Measurements from ENCODE around the gene NR2E1.

The NR2E1 gene

DNA sequence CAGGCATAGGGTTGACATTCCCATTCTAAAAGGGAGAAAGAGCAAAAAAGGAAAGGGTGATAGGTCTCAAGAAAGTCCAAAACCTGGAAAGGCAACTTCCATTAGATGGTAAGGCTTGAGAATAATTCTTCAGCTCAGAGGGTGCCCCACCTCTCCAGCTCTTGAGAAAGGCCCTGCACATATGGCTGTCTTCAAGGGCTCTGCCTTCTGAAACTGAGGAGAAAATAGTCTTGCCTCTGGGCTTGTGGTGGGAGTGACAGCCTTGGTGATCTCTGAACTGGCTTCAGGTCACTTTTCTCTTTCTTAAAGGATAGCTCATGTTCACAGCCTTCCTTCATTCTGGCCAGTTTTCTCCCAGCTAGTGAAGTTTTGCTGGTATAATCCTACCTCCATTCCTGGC, 35.6 kb upstream of the NR2E1 start:
- no peaks in the 10 kb centered on the region for H3K27me3 ChIP-seq (ENCODE audit: low read depth)
- H3K9me3 ChIP-seq: no peaks in the 10 kb centered on the region

DNA sequence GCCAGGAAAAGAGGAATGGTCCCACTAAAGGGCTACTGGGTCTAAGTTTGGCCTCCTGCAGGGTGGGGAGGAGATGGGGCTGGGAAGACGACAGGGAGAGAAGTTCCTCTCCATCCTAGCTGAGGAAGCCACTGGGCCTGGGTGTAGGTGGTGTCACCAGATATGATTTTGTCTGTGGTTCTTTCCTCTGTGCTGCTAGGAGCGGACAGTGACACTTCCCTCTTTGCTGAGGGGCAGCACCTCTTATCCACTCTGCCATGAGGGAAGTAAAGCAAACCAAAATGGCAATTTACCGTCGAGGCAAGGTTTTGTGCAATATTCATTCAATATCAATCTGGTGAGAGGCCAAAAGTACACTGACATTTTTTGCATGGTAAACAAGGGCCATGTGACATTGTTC, 33.0 kb upstream of the NR2E1 start:
- Histone ChIP-seq H3K36me3 (replicated peaks) (no peaks in the 10 kb centered on the region), H3K4me3 (no peak overlapping the region), H3K27me3 (ENCODE audit: low read depth) (no peaks in the 10 kb centered on the region), H3K9me3 (no peaks in the 10 kb centered on the region), H3K4me1 (peaks cover 10% of the 10 kb centered on the region)
- in situ Hi-C loops (cut with MboI; ENCODE audit: low sequenced_read_pairs): no loop called here
- DNase-seq (ENCODE audit: low spot score in 2 of 2): no peak

More for the DNA sequence above, 35.6 kb upstream of the NR2E1 start:
- in situ Hi-C loops (cut with MboI; ENCODE audit: low sequenced_read_pairs): no loop called here
- H3K36me3 ChIP-seq (replicated peaks): no peaks in the 10 kb centered on the region
- H3K4me1 ChIP-seq: peaks cover 10% of the 10 kb centered on the region
- no peak for DNase-seq (ENCODE audit: low spot score in 2 of 2)
- no peak overlapping the region for H3K4me3 ChIP-seq

DNA sequence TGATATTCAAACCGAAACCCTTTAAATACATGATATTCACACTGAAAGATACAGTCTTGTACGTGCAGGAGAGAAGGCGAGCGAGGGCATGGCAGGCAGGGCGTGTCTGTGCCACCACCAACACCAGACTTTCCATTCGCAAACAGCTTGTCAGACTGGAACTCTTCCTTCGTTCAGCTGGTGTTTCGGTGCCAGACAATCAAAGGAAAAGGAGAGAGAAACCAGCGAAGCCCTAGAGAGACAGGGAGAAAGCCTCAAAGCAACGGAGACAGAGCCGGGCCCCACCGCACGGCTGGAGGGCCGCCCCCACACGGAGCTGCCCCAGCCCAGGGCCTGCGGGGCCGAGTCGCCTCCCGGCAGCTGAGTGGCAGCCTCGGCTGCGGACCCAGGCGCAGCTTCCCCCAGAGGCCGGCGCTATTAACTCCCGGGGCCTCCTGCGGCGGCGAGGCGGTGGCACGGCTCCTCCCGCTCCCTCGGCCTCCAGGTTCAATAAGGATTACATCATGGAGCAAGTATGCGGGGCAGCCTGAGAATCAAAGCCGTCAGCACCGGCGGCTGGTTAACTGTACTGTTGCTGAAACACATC, 32.1 kb upstream of the NR2E1 start:
- H3K9me3 ChIP-seq: no peaks in the 10 kb centered on the region
- peaks cover 10% of the 10 kb centered on the region for H3K4me1 ChIP-seq
- no peaks in the 10 kb centered on the region for H3K36me3 ChIP-seq (replicated peaks)
- DNase-seq (ENCODE audit: low spot score in 2 of 2): peak in 1 of 2 experiments; percentile 68
- H3K4me3 ChIP-seq: no peak overlapping the region
- H3K27me3 ChIP-seq (ENCODE audit: low read depth): no peaks in the 10 kb centered on the region
- in situ Hi-C loops (cut with MboI; ENCODE audit: low sequenced_read_pairs): no loop called here

DNA sequence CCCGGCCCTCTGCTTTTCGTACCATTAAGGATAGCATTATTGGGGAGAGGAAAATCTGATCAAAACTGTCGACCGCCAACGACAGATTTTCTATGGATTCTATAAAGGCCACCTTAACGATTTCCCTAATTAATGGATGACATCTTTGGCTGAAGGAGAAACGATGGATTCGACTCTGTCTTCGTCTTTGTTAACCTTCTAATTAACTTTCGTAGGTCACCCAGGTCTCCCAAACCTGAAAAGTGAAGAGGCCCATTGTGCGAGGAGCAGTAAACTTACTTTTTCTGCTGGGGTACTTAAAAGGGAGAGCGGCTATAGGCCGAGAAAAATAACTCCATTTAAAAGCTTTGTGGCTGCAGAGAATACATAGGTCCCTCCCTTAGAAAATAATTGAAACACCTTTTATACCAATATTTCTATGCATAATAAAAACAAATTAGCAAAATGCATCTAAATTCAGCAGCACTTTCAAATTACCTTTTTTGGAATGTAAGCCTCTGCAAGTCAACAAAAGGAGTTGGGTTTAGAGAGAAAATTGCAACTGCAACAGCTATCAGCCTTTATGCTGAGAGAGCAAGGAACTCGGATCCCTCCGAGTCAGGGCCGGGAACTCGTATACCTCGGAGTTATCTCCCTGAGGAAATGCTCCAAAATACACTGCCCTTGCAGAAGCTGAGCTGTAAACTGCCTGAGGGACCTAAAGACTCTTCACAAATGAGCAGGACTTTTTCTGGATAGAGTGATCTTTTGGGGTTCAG, 31.4 kb upstream of the NR2E1 start:
- in situ Hi-C loops (cut with MboI; ENCODE audit: low sequenced_read_pairs): no loop called here
- no peak overlapping the region for H3K4me3 ChIP-seq
- peaks cover 10% of the 10 kb centered on the region for H3K4me1 ChIP-seq
- no peaks in the 10 kb centered on the region for H3K36me3 ChIP-seq (replicated peaks)
- H3K27me3 ChIP-seq (ENCODE audit: low read depth): no peaks in the 10 kb centered on the region
- no peaks in the 10 kb centered on the region for H3K9me3 ChIP-seq
- DNase-seq (ENCODE audit: low spot score in 2 of 2): peak in 1 of 2 experiments; percentile 35

DNA sequence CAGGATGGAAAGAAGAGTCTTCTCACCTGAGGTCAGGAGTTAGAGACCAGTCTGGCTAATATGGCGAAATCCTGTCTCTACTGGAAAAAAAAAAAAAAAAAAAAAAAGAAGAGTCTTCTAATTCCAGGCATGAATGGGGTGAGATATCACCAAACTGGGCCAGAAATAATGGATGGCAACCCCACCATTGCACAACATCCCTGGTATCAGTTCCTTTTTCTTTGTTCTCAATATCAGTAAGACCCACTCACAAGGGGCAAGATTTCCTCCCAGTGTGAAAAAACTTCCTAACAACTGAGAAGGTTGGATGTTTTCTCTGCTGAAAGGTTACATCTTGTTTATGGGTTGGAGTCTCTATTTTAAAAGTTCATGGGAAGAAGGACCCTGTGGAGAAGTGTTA, 23.6 kb upstream of the NR2E1 start:
- Histone ChIP-seq H3K36me3 (replicated peaks) (no peaks in the 10 kb centered on the region), H3K9me3 (no peaks in the 10 kb centered on the region), H3K4me1 (no peaks in the 10 kb centered on the region), H3K4me3 (no peak overlapping the region), H3K27me3 (ENCODE audit: low read depth) (no peaks in the 10 kb centered on the region)
- DNase-seq (ENCODE audit: low spot score in 2 of 2): no peak
- in situ Hi-C loops (cut with MboI; ENCODE audit: low sequenced_read_pairs): no loop called here

DNA sequence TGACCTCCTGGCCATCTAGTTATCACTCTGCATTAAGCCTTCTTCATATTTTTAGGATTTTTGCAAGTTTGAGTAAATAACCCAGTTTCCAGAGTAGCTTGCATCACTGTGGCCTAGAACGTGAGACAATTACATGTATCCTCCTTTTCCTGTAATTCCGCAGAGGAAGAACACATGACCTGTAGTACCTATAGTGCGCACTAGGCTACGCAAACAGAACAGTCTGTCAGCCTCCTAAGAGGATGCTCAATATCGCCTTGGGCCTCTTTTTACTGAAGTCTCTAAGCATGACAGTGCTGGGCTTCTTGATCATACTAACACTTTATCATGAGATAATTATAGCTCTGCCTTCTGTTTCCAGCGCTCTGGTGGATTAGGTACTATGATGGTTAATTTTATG, 20.2 kb upstream of the NR2E1 start:
- Histone ChIP-seq H3K9me3 (no peaks in the 10 kb centered on the region), H3K36me3 (replicated peaks) (no peaks in the 10 kb centered on the region), H3K4me1 (no peaks in the 10 kb centered on the region), H3K4me3 (no peak overlapping the region), H3K27me3 (ENCODE audit: low read depth) (no peaks in the 10 kb centered on the region)
- in situ Hi-C loops (cut with MboI; ENCODE audit: low sequenced_read_pairs): no loop called here
- peak in 1 of 2 experiments; percentile 38 for DNase-seq (ENCODE audit: low spot score in 2 of 2)

DNA sequence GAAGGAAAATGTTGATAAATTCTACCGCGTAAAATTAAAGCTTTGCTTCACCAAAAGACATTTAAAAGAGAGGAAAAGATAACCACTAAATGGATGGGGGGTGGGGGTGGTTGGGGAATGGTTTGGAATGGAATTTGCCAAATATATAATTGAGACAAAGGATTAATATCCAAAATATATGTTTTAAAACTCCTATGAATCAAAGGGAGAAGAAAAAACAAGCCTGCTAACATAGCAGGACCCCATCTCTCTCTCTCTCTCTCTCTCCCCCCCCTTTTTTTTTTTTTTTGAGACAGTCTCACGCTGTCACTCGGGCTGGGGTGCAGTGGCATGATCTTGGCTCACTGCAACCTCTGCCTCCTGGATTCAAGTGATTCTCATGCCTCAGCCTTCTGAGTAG, 13.4 kb upstream of the NR2E1 start:
- no peaks in the 10 kb centered on the region for H3K36me3 ChIP-seq (replicated peaks)
- in situ Hi-C loops (cut with MboI; ENCODE audit: low sequenced_read_pairs): no loop called here
- H3K27me3 ChIP-seq (ENCODE audit: low read depth): no peaks in the 10 kb centered on the region
- DNase-seq (ENCODE audit: low spot score in 2 of 2): no peak
- H3K9me3 ChIP-seq: no peaks in the 10 kb centered on the region
- H3K4me3 ChIP-seq: no peak overlapping the region
- H3K4me1 ChIP-seq: peaks cover 20% of the 10 kb centered on the region

DNA sequence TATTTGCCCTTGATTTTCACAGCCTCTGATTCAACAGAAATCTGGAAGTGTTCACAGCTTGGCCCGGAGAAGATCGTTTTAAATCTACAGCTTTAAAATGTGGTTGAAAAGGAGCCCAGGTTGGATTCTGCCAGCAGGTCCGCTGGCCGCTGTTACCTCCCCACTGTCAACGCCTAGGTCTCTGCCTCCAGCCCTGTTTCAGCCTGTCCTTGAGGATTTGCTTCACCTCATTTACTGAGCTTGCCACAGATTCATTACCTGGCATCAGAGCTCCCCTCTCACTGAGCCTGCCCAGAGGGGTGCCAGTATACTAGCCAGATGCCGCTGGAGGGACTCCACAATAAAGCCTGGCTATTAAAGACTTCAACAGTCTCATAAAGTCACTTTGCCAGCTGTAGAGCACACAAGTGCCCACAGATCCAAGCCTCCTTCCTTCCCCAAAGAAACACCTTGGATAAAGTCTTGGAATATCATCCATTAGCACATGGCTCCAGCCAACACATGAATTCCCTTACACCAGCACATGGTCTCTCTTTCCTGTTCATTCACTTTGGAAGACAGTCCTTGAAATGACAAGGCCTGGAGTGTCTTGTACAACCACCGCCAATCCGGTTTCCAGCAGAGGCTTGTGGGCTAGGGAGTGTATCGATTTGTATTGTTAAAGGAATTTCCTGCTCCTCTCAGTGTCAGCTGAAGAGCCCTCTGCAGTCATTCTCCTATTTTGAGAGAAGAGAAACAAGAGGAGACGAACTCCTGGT, 9.5 kb upstream of the NR2E1 start:
- peaks cover 45% of the 10 kb centered on the region for H3K4me1 ChIP-seq
- no peaks in the 10 kb centered on the region for H3K36me3 ChIP-seq (replicated peaks)
- in situ Hi-C loops (cut with MboI; ENCODE audit: low sequenced_read_pairs): no loop called here
- H3K4me3 ChIP-seq: no peak overlapping the region
- peak in 1 of 2 experiments; percentile 35 for DNase-seq (ENCODE audit: low spot score in 2 of 2)
- no peaks in the 10 kb centered on the region for H3K9me3 ChIP-seq
- H3K27me3 ChIP-seq (ENCODE audit: low read depth): peaks cover 9% of the 10 kb centered on the region

DNA sequence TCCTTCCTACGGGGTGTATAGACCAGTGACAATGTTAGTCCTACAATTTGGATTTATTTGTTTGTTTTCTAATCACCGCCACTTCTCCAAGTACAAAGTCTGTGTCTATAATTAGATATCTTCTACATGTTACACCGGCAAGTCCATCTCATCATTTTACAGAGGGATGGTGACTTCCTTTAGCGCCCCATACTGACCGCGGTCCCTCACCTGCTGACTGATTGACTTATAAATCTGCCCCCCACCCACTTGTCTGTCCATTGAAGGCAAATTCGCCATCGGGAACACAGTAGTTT, 8.9 kb upstream of the NR2E1 start:
- DNase-seq (ENCODE audit: low spot score in 2 of 2): no peak
- Histone ChIP-seq H3K27me3 (ENCODE audit: low read depth) (peaks cover 14% of the 10 kb centered on the region), H3K9me3 (no peaks in the 10 kb centered on the region), H3K36me3 (replicated peaks) (no peaks in the 10 kb centered on the region), H3K4me1 (peaks cover 45% of the 10 kb centered on the region), H3K4me3 (no peak overlapping the region)
- in situ Hi-C loops (cut with MboI; ENCODE audit: low sequenced_read_pairs): no loop called here

DNA sequence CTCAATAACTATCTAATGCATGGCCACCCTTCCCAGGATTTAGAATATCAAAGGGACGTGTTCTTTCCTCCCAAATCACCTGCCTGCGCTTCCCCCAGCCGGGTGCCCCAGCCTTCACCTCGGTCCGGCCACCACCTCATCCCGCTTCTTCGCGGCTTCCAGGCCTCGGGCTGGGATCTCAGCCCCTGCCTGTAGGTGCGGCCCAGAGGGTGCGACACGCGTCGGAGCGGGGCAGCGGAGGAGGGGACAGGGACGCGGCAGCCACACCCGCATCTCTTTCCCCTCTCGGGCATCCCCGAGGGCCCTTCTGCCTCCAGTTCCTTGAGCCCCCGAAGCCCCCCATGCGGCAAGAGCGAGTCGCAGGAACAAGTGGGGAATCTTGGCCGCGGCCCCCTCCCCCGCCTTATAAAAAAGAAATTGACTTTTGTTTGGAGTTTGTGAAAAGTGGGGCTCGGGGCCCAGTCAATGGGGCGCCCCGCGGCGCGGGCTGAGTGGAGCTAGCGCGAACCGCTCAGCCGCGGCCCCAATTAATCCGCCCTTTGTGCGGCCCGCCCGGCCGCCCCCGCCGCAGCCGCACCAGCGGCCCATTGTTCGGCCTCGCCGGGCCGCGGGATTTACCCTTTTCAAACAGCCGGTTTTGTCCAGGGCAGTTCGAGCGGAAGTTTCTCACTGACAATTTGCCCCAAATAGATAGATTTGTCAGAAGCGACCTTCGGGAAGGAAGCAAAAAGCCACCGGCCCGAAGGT, 8.4 kb upstream of the NR2E1 start:
- H3K4me3 ChIP-seq: peak overlapping the region; percentile 21
- no peaks in the 10 kb centered on the region for H3K36me3 ChIP-seq (replicated peaks)
- peaks cover 45% of the 10 kb centered on the region for H3K4me1 ChIP-seq
- peaks cover 19% of the 10 kb centered on the region for H3K27me3 ChIP-seq (ENCODE audit: low read depth)
- DNase-seq (ENCODE audit: low spot score in 2 of 2): peak; percentile 51 to 79
- H3K9me3 ChIP-seq: no peaks in the 10 kb centered on the region
- in situ Hi-C loops (cut with MboI; ENCODE audit: low sequenced_read_pairs): no loop called here

DNA sequence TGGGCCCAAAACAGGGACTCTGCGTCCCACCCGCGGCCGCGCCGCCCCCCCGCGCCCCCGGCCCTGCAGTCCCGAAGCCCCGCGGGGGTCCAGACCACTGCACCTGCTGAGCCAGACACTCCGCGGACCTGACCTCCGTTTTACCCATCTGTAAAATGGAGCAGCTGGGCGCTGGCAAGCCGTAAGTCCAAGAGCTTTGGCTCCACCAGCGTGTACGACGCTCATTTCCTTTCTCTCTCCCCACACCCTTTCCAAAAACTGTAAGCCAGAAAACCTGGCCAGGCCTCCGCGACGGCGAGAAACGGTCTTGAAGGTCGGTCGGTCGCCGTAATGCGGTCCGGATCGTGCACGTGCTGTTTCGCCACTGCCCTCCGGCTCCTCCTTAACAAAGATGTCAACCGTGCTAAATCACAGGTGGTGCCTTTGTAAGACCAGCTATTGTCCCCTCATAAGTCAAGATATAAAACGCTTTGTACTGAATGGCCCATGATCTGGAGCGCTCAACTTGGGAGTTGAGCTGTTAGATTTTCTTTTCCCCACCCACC, 7.8 kb upstream of the NR2E1 start:
- no peaks in the 10 kb centered on the region for H3K9me3 ChIP-seq
- H3K36me3 ChIP-seq (replicated peaks): no peaks in the 10 kb centered on the region
- peak overlapping the region; percentile 21 for H3K4me3 ChIP-seq
- in situ Hi-C loops (cut with MboI; ENCODE audit: low sequenced_read_pairs): no loop called here
- DNase-seq (ENCODE audit: low spot score in 2 of 2): peak; percentile 76 to 80
- H3K4me1 ChIP-seq: peaks cover 45% of the 10 kb centered on the region
- H3K27me3 ChIP-seq (ENCODE audit: low read depth): peaks cover 25% of the 10 kb centered on the region

DNA sequence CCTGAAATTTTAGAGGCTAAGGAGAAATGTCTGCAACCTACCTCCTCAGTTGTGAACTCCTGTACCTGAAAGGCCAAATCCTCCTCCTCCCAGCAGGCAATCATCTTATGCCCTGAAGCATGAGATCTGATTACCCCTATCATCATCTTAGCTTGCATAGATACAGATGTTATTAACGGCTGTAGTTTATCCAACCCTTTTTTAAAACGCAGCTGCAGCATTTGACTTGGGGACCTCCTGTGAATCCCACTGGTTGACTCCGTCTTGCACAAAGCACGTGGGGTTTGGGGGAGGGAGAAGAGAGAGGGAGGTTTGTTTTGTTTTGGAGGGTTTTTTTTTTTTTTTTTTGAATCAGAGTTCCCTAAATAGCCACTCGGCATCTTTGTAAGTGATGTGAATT, 5.8 kb upstream of the NR2E1 start:
- Histone ChIP-seq H3K4me1 (peaks cover 45% of the 10 kb centered on the region), H3K36me3 (replicated peaks) (no peaks in the 10 kb centered on the region), H3K9me3 (no peaks in the 10 kb centered on the region), H3K4me3 (no peak overlapping the region), H3K27me3 (ENCODE audit: low read depth) (peaks cover 31% of the 10 kb centered on the region)
- in situ Hi-C loops (cut with MboI; ENCODE audit: low sequenced_read_pairs): no loop called here
- DNase-seq (ENCODE audit: low spot score in 2 of 2): peak in 1 of 2 experiments; percentile 33

DNA sequence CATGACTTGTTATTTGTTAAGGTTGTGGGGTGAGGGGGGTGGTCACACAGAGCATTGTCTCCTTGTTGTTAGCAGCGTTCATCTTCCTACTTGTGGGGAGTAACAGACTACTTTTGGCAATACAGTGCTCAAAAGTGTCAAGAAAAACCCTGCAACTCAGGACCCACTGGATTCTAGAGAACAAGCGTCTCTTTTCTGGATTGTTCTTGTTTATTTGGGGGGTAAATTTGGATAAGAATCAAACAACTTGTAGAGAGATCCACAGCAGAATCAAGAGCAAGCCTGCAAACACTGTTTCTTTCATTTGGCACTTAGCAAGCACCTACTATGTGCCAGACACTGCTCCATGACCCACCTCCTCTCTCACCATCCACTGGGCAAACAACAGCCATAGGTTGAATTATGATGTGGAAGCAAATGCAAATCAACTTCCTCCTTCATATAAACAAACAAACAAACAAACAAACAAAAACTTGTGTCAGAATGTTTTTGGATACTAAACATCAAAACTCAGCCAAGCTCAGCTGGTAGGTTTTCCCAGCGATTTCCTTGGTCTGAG, 4.0 kb upstream of the NR2E1 start:
- 0 out of 2 replicates have a peak, but pooled peaks cover 2% of the 10 kb centered on the region for H3K9me3 ChIP-seq
- in situ Hi-C loops (cut with MboI; ENCODE audit: low sequenced_read_pairs): no loop called here
- no peaks in the 10 kb centered on the region for H3K36me3 ChIP-seq (replicated peaks)
- no peak for DNase-seq (ENCODE audit: low spot score in 2 of 2)
- H3K4me3 ChIP-seq: no peak overlapping the region
- peaks cover 32% of the 10 kb centered on the region for H3K4me1 ChIP-seq
- peaks cover 31% of the 10 kb centered on the region for H3K27me3 ChIP-seq (ENCODE audit: low read depth)
